Stimulated activated effector memory CD8-positive, alpha-beta T cell treated with anti-CD3 and anti-CD28 coated beads, Interleukin-12 subunit alpha, Interleukin-12 subunit beta, amount 100 ng/mL, for 72 hours (primary cell): ENCODE results near the gene INO80.
"Not testable (repeated sequence)": the region's sequence is repeated elsewhere in the genome, so short reads cannot be mapped to it uniquely, and the experiment has no call there.

ENCODE experiments used
- ATAC-seq: fragments of 150-1000 bp; cut with Tn5 transposase; 2 replicates; pipeline ENCODE4 v1.10.0; 2021
- DNase-seq, 2 donors: peaks; one replicate each; pipeline ENCODE4 v3.0.0; 2021 to 2022; ENCODE audit warnings: low spot score in 2 of 2
- H3K27ac Mint-ChIP-seq: one replicate; pipeline ENCODE4 v1.8.0; 2022; ENCODE audit warnings: mild to moderate bottlenecking, mixed read lengths
- H3K36me3 Mint-ChIP-seq: one replicate; pipeline ENCODE4 v1.8.0; 2022; ENCODE audit warnings: mild to moderate bottlenecking, mixed read lengths
- H3K4me1 Mint-ChIP-seq: one replicate; pipeline ENCODE4 v1.8.0; 2022; ENCODE audit warnings: mixed read lengths
- H3K4me3 Mint-ChIP-seq: one replicate; pipeline ENCODE4 v1.8.0; 2022; ENCODE audit warnings: mild to moderate bottlenecking, mixed read lengths
- H3K9me3 Mint-ChIP-seq: one replicate; pipeline ENCODE4 v1.8.0; 2022; ENCODE audit warnings: mixed read lengths

INO80 gene

DNA sequence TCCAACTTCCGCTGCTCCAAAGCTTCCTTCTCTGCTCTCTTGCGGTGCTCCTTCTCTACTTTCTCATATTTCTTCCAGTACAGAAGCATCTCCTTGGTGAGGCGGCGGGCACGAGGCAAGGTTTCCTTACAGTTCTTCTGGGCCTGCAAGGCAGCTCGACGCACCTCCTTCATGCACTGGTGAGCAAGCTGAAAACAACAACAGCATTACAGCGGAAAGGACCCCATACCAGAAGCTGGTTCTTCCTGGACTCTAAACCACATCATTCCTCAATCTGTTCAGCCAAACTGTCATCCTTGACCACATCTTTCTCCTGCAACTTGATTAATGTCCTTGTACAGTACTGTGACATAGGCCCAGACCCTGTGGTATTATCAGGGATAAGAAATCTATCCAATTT lies 36.4 kb downstream of the INO80 start:
- Mint-ChIP-seq H3K9me3 (no peaks in the 10 kb centered on the region), H3K4me3 (no peak overlapping the region), H3K4me1 (no peaks in the 10 kb centered on the region), H3K36me3 (peaks cover 100% of the 10 kb centered on the region), H3K27ac (no peak overlapping the region)
- no peak for DNase-seq
- ATAC-seq, result no peak

DNA sequence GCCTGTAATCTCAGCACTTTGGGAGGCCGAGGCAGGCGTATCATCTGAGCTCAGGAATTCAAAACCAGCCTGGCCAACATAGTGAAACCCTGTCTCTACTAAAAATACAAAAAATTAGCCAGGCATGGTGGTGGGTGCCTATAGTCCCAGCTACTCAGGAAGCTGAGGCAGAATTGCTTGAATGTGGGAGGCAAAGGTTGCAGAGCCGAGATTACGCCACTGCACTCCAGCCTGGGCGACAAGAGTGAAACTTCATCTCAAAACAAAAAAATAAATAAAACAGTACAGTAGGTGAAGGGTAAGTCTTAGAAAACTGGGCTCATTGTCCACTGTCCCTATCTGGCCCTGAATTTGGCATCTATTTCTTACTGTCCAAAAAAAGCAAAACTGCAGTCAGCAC lies 37.2 kb downstream of the INO80 start:
- not testable (repeated sequence) for DNase-seq, H3K9me3 Mint-ChIP-seq, H3K4me1 Mint-ChIP-seq, H3K4me3 Mint-ChIP-seq, ATAC-seq, H3K27ac Mint-ChIP-seq
- H3K36me3 Mint-ChIP-seq, result peaks cover 100% of the 10 kb centered on the region

DNA sequence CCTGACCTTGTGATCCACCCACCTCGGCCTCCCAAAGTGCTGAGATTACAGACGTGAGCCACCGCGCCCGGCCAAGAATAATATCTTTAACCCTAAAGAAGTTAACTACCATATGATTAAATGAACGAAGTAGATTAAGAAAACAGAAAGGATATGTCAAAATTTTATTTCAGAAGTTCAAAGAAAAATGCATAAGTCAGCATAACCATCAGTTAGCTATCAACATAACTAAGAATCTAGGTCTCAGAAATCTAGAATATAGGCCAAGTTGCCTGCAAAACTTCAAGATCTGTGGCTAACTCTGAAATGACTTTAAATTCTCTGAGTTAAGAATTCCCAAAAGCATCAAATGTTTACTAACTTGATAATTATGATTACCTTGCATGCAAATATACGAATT lies 38.0 kb downstream of the INO80 start:
- Mint-ChIP-seq H3K27ac (no peak overlapping the region), H3K4me1 (no peaks in the 10 kb centered on the region)

DNA sequence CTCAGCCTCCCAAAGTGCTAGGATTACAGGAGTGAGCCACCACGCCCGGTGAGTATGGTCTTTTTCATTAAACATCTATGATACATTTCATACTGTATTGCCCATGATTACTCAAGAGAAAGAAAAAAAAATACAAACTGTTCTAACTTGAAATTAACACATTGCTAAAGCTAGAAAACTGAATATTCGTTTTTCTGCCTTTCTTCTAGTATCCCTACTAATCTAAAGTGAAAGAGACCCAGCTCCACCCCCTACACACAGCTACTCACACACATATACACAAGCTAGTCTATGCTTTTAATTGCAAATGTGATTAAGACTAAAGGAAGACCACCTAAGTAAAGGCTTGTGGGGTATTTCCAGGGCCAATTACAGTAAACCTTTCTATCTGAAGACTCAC lies 43.1 kb downstream of the INO80 start:
- Mint-ChIP-seq H3K4me1 (no peaks in the 10 kb centered on the region), H3K27ac (no peak overlapping the region), H3K4me3 (no peak overlapping the region), H3K36me3 (peaks cover 100% of the 10 kb centered on the region), H3K9me3 (no peaks in the 10 kb centered on the region)
- DNase-seq, result no peak
- ATAC-seq, result no peak

More for the DNA sequence above, 38.0 kb downstream of the INO80 start:
- DNase-seq (no peak), ATAC-seq (no peak)
- no peak overlapping the region for H3K4me3 Mint-ChIP-seq
- H3K9me3 Mint-ChIP-seq, result no peaks in the 10 kb centered on the region
- peaks cover 100% of the 10 kb centered on the region for H3K36me3 Mint-ChIP-seq

DNA sequence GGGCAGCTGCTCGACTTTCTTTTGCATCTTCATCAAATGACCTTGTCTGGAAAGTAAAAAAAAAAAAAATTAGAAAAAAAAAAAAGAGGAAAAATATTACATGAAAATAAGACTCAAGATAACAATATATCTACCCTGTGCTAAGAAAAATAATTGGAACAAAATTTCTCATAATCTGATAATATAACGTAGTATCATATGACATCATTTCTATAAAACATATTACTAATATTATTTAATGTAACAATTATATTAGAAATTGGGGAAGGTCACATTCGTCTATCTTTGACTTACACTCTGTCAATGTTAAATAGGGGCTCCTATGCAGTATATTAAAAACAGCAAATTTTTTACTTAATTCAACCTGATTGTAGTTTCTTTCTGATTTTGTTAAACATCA lies 44.1 kb downstream of the INO80 start:
- ATAC-seq (no peak), DNase-seq (no peak)
- Mint-ChIP-seq H3K9me3 (no peaks in the 10 kb centered on the region), H3K4me3 (no peak overlapping the region), H3K4me1 (no peaks in the 10 kb centered on the region), H3K36me3 (peaks cover 100% of the 10 kb centered on the region), H3K27ac (no peak overlapping the region)

DNA sequence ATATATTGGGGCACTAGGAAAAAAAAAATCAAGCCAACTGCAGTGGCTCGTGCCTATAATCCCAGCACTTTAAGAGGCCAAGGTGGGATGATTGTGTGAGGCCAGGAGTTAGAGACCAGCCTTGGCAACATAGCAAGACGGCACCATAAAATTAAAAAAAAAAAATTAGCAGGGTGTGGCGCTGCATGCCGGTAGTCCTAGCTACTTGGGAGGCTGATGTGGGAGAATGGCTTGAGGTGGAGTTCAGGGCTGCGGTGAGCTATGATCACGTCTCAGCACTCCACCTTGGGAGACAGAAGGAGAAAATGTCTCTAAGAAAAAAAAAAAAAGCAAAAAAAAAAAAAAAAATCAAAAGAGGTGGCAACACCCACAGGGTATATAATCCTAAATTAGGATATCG lies 49.6 kb downstream of the INO80 start:
- H3K27ac Mint-ChIP-seq, result no peak overlapping the region
- no peak for DNase-seq
- H3K36me3 Mint-ChIP-seq, result peaks cover 100% of the 10 kb centered on the region
- ATAC-seq, result no peak
- H3K4me1 Mint-ChIP-seq, result no peaks in the 10 kb centered on the region
- H3K4me3 Mint-ChIP-seq, result no peak overlapping the region
- H3K9me3 Mint-ChIP-seq, result no peaks in the 10 kb centered on the region

DNA sequence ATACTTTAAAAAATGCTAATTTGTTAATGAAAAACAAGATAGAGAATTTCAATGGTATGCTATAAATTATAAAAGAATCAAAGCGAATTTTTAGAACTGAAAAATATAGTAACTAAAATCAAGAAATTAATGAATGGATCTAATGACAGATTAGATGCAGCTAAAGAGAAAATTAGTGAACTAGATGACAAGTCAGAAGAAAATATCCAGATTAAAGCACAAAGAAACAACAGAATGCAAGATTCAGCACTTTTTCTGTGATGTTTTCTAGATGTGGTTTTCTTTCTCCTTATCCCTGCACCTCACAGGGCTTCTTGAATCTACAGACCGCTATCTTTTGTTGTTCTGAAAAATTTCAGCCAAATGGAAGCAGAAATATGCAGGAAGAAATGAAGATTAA lies 54.4 kb downstream of the INO80 start:
- no peaks in the 10 kb centered on the region for H3K4me1 Mint-ChIP-seq
- H3K4me3 Mint-ChIP-seq, result no peak overlapping the region
- H3K27ac Mint-ChIP-seq, result no peak overlapping the region
- no peak for ATAC-seq
- no peaks in the 10 kb centered on the region for H3K9me3 Mint-ChIP-seq
- no peak for DNase-seq
- peaks cover 100% of the 10 kb centered on the region for H3K36me3 Mint-ChIP-seq

DNA sequence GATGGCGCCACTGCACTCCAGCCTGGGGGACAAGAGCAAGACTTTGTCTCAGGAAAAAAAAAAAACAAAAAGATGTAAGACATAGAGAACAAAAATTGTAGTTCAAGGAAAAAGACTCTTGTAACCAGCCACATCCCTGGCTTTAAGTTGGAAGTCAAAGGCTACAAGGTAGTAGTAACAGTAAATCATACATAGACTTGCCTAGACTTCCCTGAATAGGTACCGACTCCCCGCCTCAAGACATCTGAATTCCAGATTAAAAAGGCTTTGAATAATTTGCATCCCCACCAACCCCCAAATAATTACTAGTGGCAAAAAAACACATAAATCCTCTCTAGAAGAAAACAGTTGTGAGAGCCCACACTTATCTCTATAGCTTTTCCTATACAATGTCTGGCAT lies 55.6 kb downstream of the INO80 start:
- Mint-ChIP-seq H3K9me3 (no peaks in the 10 kb centered on the region), H3K4me3 (no peak overlapping the region), H3K4me1 (no peaks in the 10 kb centered on the region), H3K36me3 (peaks cover 100% of the 10 kb centered on the region), H3K27ac (no peak overlapping the region)
- DNase-seq, result no peak
- no peak for ATAC-seq

DNA sequence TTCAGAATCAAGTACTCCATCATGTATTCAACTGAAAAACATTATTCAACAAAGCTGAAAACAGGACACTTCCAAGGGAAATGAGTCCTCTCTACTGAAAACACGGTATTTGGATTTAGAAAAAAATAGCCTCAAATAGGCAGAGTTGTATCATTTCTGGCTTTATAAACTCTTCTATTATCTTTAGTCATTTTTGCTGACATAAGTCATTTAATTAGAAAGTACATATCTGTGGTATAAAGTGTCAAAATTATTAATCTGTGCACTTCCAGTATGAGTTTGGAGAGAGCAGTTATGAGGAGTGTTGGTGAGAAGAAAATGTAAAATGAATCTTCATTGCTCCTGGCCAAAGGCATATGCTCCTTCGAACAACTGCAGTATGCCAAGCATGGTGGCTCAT lies 59.3 kb downstream of the INO80 start:
- H3K9me3 Mint-ChIP-seq, result no peaks in the 10 kb centered on the region
- H3K36me3 Mint-ChIP-seq, result peaks cover 100% of the 10 kb centered on the region
- H3K4me1 Mint-ChIP-seq, result no peaks in the 10 kb centered on the region
- DNase-seq (no peak), ATAC-seq (peak; percentile 47)
- H3K27ac Mint-ChIP-seq, result no peak overlapping the region
- H3K4me3 Mint-ChIP-seq, result no peak overlapping the region

DNA sequence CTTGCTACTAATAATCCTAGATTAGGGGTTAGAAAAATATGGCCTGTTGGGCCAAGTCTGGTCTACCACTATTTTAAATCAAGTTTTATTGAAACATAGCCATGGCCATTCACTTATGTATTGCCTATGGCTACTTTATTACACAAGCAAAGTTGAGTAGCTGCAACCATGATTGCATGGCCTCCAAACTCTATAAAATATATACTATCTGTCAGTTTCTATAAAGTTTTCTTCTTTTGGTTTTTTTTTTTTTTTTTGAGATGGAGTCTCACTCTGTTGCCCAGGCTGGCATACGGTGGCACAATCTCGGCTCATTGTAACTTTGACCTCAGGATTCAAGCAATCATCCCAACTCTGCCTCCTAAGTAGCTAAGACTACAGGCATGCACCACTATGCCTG lies 60.4 kb downstream of the INO80 start:
- Mint-ChIP-seq H3K9me3 (no peaks in the 10 kb centered on the region), H3K4me3 (no peak overlapping the region), H3K27ac (no peak overlapping the region), H3K36me3 (peaks cover 100% of the 10 kb centered on the region), H3K4me1 (no peaks in the 10 kb centered on the region)
- ATAC-seq, result no peak
- DNase-seq, result no peak

DNA sequence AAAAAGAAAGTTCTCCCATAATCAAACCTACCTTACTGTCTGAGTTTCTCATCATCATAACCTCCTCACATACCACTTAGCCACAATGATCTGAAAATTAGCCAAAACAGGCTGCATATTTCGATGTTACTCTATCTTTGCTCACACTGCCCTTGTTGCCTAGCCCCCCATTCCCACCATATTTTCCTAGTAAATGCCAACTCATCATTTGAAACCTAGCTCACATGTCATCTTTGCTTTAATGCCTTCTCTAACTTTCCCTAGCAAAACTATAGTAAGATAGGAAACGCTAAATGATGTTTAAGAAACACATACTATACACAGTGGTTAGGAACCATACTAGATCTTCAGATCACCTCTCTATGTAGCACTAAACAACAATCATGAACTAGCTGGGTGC lies 64.9 kb downstream of the INO80 start:
- Mint-ChIP-seq H3K4me1 (no peaks in the 10 kb centered on the region), H3K36me3 (peaks cover 100% of the 10 kb centered on the region), H3K9me3 (no peaks in the 10 kb centered on the region), H3K4me3 (no peak overlapping the region), H3K27ac (no peak overlapping the region)
- DNase-seq, result no peak
- ATAC-seq, result no peak

DNA sequence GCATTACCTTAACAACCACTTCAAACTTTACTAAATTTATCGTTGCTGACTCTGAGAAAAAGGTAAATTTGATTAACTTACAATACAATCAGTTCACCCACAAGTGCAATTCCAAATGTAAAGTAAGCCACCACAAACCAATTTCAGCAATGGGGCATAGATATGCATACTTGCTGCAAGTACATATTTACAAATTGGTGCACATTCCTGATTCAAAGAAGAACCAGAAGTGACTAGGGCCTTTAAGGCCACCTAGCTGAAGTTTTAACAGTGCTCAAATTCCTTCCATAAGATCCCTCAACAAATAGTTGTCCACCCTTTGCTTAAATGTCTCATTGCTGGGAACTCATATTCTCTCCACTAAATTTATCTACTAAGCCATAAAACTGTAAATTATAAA lies 67.2 kb downstream of the INO80 start:
- Mint-ChIP-seq H3K27ac (no peak overlapping the region), H3K9me3 (no peaks in the 10 kb centered on the region), H3K4me3 (no peak overlapping the region), H3K36me3 (peaks cover 100% of the 10 kb centered on the region), H3K4me1 (no peaks in the 10 kb centered on the region)
- ATAC-seq (no peak), DNase-seq (no peak)

DNA sequence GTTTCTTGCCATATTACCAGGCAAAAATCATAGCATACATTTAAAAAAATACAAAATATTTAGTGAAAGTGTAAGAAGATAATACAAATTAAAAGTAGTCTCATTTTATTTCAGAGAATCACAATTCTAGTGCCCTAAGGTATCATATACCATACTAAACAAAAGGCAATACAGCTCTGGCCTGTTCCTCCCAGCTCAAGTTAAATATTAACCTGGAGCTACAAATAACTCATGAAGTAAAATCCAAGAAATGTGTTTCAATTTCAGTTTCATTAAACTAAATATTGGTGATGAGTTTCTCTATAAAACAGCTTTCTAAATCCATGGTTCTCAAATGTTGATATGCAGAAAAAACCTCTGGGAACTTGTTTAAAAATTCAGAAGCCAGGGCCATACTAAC lies 67.7 kb downstream of the INO80 start:
- ATAC-seq (no peak), DNase-seq (no peak)
- H3K9me3 Mint-ChIP-seq, result no peaks in the 10 kb centered on the region
- H3K4me1 Mint-ChIP-seq, result no peaks in the 10 kb centered on the region
- H3K36me3 Mint-ChIP-seq, result peaks cover 100% of the 10 kb centered on the region
- H3K27ac Mint-ChIP-seq, result no peak overlapping the region
- no peak overlapping the region for H3K4me3 Mint-ChIP-seq

DNA sequence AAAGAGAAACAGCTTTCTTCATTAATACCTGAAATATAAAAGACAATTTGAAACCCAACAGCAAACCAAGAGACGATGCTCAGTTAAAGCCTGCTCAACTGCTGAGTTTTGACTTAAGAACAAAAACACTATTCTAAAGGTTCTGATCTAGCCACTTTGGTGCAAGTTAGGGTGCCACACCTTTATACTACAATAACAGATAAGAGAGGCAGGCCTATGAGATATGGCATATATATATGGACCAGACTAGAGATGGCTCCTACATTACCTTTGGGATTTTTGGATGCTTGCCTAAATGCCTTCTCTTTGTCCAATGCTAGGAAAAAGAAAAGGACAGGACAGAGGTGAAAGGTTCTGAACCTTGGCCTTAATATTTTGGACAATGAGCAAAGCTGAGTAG lies 68.6 kb downstream of the INO80 start:
- Mint-ChIP-seq H3K36me3 (peaks cover 100% of the 10 kb centered on the region), H3K9me3 (no peaks in the 10 kb centered on the region), H3K27ac (no peak overlapping the region), H3K4me1 (no peaks in the 10 kb centered on the region), H3K4me3 (no peak overlapping the region)
- ATAC-seq (no peak), DNase-seq (no peak)

DNA sequence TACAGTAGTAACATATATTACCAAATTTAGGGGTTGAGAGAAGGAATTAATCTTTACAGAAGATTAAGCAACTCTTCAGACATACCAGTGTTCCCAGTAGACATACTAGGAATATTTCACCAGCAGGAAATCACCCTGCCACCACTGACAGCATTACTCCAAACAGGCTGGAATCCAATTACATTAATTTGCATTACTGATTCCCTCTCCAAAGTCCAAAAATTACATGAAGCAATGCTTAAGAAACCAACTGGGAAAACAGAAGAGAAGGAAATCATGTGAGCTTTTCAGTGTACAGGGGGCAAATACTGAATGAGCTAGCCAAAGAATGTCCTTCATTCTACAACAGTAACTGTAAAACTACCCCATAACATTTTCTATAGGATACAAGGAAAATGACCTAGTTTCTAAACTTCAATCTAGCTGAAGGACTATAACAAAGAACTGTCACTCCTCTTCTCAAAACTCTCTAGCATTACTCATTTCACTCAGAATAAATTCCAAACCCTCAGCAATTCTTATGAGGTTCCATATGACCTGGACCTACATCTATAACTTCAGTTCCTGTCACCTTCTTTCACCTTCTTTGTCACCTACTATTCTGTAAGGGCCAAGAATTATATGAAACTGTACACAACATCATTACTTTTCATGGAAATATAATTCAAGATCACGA lies 72.7 kb downstream of the INO80 start:
- H3K36me3 Mint-ChIP-seq, result peaks cover 100% of the 10 kb centered on the region
- ATAC-seq (no peak), DNase-seq (no peak)
- H3K9me3 Mint-ChIP-seq, result no peaks in the 10 kb centered on the region
- H3K4me3 Mint-ChIP-seq, result no peak overlapping the region
- H3K27ac Mint-ChIP-seq, result no peak overlapping the region
- H3K4me1 Mint-ChIP-seq, result no peaks in the 10 kb centered on the region

DNA sequence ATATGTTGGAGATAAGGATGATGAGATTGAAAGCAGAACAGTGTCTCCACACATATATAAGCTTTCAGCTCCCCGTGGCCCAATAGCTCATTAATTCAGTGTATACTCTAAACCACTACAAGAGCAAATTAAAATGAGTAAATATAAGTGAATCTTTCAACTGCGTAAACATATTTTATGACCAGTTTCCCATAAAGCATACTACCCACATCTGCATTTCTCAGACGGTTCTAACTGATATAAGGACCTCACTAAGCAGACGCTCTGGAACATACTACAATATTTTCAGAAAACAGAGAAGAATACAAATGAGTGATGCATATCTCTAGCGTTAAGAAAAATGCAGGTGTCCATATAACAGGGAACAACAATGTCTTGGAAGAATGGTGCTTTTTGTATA lies 73.2 kb downstream of the INO80 start:
- Mint-ChIP-seq H3K4me3 (no peak overlapping the region), H3K9me3 (no peaks in the 10 kb centered on the region), H3K36me3 (peaks cover 100% of the 10 kb centered on the region), H3K27ac (peak overlapping the region; percentile 20), H3K4me1 (no peaks in the 10 kb centered on the region)
- DNase-seq (no peak), ATAC-seq (no peak)

DNA sequence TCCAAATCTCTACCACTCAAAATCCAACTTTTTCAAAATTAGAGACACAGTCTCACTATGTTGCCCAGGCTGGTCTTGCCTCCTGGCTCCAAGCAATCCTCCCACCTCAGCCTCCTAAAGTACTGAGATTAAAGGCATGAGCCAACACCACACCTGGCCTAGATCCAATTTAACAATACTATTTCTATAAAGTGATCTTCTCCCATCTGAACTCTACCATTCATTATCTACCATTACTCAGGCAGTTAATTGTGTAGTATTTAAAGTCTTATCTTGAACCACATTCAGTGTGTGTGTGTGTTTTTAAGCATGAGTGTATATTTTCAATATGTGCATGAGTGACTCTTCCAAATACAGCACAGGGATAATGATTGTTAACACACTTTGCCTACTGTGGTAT lies 77.0 kb downstream of the INO80 start:
- no peak overlapping the region for H3K4me3 Mint-ChIP-seq
- H3K36me3 Mint-ChIP-seq, result peaks cover 90% of the 10 kb centered on the region
- no peaks in the 10 kb centered on the region for H3K9me3 Mint-ChIP-seq
- H3K27ac Mint-ChIP-seq, result peak overlapping the region; percentile 4
- DNase-seq (no peak), ATAC-seq (no peak)
- H3K4me1 Mint-ChIP-seq, result no peaks in the 10 kb centered on the region
